Lower leg skin (tissue), 3 donors: Measurements from ENCODE around the gene FRS2.

Source experiments
- POLR2A ChIP-seq, 2 donors: fragments of 450-650 bp; IDR thresholded peaks; one replicate each; pipeline ENCODE4 v1.6.1; 2016 to 2017; ENCODE audit warnings: antibody characterized with exemption in 2 of 2, mild to moderate bottlenecking in 1 of 2, moderate library complexity in 1 of 2
- TF ChIP-seq, protein P1 (sequence below), 3 donors: fragments of 450-650 bp; IDR thresholded peaks; one replicate each; pipeline ENCODE4 v1.5.1; 2016; ENCODE audit warnings: antibody characterized with exemption in 3 of 3, mild to moderate bottlenecking in 3 of 3, moderate library complexity in 2 of 3

DNA sequence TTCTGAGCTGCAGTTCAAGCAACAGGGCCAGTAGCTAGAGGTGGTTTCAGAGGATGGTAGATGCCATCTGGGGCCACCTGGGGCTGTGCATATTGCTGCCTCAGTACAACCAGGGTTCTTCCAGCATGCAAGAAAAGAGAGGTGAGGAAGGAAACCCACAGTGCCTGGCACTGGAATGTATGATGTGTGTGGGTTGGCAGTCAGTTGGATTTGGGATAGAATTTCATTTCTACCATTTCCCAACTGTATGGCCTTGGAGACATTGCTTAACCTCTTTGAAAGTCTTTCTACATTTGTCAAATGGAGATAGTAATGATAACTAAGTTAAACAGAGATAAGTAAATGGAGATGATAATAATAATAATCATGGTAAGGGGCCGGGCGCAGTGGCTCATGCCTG lies 150.7 kb downstream of the FRS2 start:
- TF ChIP-seq, protein P1, sequence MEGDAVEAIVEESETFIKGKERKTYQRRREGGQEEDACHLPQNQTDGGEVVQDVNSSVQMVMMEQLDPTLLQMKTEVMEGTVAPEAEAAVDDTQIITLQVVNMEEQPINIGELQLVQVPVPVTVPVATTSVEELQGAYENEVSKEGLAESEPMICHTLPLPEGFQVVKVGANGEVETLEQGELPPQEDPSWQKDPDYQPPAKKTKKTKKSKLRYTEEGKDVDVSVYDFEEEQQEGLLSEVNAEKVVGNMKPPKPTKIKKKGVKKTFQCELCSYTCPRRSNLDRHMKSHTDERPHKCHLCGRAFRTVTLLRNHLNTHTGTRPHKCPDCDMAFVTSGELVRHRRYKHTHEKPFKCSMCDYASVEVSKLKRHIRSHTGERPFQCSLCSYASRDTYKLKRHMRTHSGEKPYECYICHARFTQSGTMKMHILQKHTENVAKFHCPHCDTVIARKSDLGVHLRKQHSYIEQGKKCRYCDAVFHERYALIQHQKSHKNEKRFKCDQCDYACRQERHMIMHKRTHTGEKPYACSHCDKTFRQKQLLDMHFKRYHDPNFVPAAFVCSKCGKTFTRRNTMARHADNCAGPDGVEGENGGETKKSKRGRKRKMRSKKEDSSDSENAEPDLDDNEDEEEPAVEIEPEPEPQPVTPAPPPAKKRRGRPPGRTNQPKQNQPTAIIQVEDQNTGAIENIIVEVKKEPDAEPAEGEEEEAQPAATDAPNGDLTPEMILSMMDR (IDR thresholded peaks at IDR 0.05) = no peak
- TF ChIP-seq POLR2A (IDR thresholded peaks at IDR 0.05) = no peak
